SK-N-SH treated with all-trans-retinoic acid at 6 μM for 48 hours (cell line): ENCODE results near the gene CDH4.
"Not testable (repeated sequence)": the region's sequence is repeated elsewhere in the genome, so short reads cannot be mapped to it uniquely, and the experiment has no call there.

Source experiments
- ATAC-seq: fragments of 200-7000 bp; cut with Tn5 transposase; 3 replicates; pipeline ENCODE4 v1.9.1; 2020; ENCODE audit warnings: mild to moderate bottlenecking, moderate library complexity
- ARNTL ChIP-seq: fragments of 450-650 bp; formaldehyde crosslinking; IDR thresholded peaks from 2 replicates; pipeline ENCODE4 v1.5.0; 2020; ENCODE audit warnings: low read depth, mild to moderate bottlenecking, moderate library complexity, borderline replicate concordance
- BACH2 ChIP-seq: fragments of 250-450 bp; sonication (Bioruptor Pico); IDR thresholded peaks from 2 replicates; pipeline ENCODE4 v1.9.0; 2021; ENCODE audit warnings: mild to moderate bottlenecking, borderline replicate concordance
- CSDC2 ChIP-seq: fragments of 250-450 bp; sonication (Bioruptor Pico); IDR thresholded peaks from 2 replicates; pipeline ENCODE4 v1.5.0; 2020; ENCODE audit warnings: mild to moderate bottlenecking, moderate library complexity
- ESRRG ChIP-seq: fragments of 250-450 bp; sonication (Bioruptor Pico); IDR thresholded peaks from 2 replicates; pipeline ENCODE4 v1.6.1; 2021; ENCODE audit warnings: mild to moderate bottlenecking
- GLIS3 ChIP-seq: fragments of 250-450 bp; sonication (Bioruptor Pico); IDR thresholded peaks from 2 replicates; pipeline ENCODE4 v1.5.0; 2020; ENCODE audit warnings: mild to moderate bottlenecking, moderate library complexity
- ISL1 ChIP-seq: fragments of 250-450 bp; sonication (Bioruptor Pico); IDR thresholded peaks from 2 replicates; pipeline ENCODE4 v2.1.2; 2022; ENCODE audit warnings: mild to moderate bottlenecking, moderate library complexity
- OSR1 ChIP-seq: fragments of 250-450 bp; sonication (Bioruptor Pico); IDR thresholded peaks from 2 replicates; pipeline ENCODE4 v1.8.0; 2022; ENCODE audit warnings: moderate library complexity, mild to moderate bottlenecking, inconsistent platforms
- PPARA ChIP-seq: fragments of 250-450 bp; sonication (Bioruptor Pico); IDR thresholded peaks from 2 replicates; pipeline ENCODE4 v1.5.0; 2020; ENCODE audit warnings: mild to moderate bottlenecking, borderline replicate concordance
- RARB ChIP-seq: fragments of 250-450 bp; sonication (Bioruptor Pico); IDR thresholded peaks from 2 replicates; pipeline ENCODE4 v1.8.0; 2021; ENCODE audit warnings: mild to moderate bottlenecking, moderate library complexity
- SNAI2 ChIP-seq: fragments of 250-450 bp; sonication (Bioruptor Pico); IDR thresholded peaks from 2 replicates; pipeline ENCODE4 v1.5.0; 2020; ENCODE audit warnings: mild to moderate bottlenecking, moderate library complexity
- TCF4 ChIP-seq: fragments of 250-450 bp; sonication (Bioruptor Pico); IDR thresholded peaks from 2 replicates; pipeline ENCODE4 v1.8.0; 2021; ENCODE audit warnings: mild to moderate bottlenecking, moderate library complexity, borderline replicate concordance
- TOX ChIP-seq: fragments of 250-450 bp; sonication (Bioruptor Pico); IDR thresholded peaks from 2 replicates; pipeline ENCODE4 v1.8.0; 2021; ENCODE audit warnings: mild to moderate bottlenecking, moderate library complexity, borderline replicate concordance
- ZC3H10 ChIP-seq: fragments of 250-450 bp; sonication (Bioruptor Pico); IDR thresholded peaks from 2 replicates; pipeline ENCODE4 v1.5.1; 2021; ENCODE audit warnings: mild to moderate bottlenecking, moderate library complexity
- ZFP3 ChIP-seq: fragments of 250-450 bp; sonication (Bioruptor Pico); IDR thresholded peaks from 2 replicates; pipeline ENCODE4 v1.5.0; 2020; ENCODE audit warnings: mild to moderate bottlenecking, moderate library complexity
- ZFP30 ChIP-seq: fragments of 450-650 bp; formaldehyde crosslinking; IDR thresholded peaks from 2 replicates; pipeline ENCODE4 v1.5.0; 2022; ENCODE audit warnings: mild to moderate bottlenecking, moderate library complexity
- ZNF565 ChIP-seq: fragments of 450-650 bp; formaldehyde crosslinking; conservative IDR thresholded peaks from 2 replicates; pipeline ENCODE4 v1.5.0; 2020; ENCODE audit warnings: low read depth, mild to moderate bottlenecking, moderate library complexity
- ZNF70 ChIP-seq: fragments of 450-650 bp; formaldehyde crosslinking; IDR thresholded peaks from 2 replicates; pipeline ENCODE4 v1.5.0; 2020; ENCODE audit warnings: mild to moderate bottlenecking, moderate library complexity
- ZNF8 ChIP-seq: fragments of 450-650 bp; formaldehyde crosslinking; IDR thresholded peaks from 2 replicates; pipeline ENCODE4 v1.5.0; 2020; ENCODE audit warnings: mild to moderate bottlenecking, moderate library complexity
- TF ChIP-seq, protein P1 (sequence below): fragments of 250-450 bp; sonication (Bioruptor Pico); IDR thresholded peaks from 2 replicates; pipeline ENCODE4 v1.5.0; 2020; ENCODE audit warnings: mild to moderate bottlenecking, moderate library complexity
- TF ChIP-seq, protein P2 (sequence below): fragments of 250-450 bp; sonication (Bioruptor Pico); IDR thresholded peaks from 2 replicates; pipeline ENCODE4 v1.5.1; 2020; ENCODE audit warnings: low read depth, mild to moderate bottlenecking, moderate library complexity
- TF ChIP-seq, protein P3 (sequence below): fragments of 250-450 bp; sonication (Bioruptor Pico); IDR thresholded peaks from 2 replicates; pipeline ENCODE4 v1.5.1; 2021; ENCODE audit warnings: mild to moderate bottlenecking, moderate library complexity

CDH4 gene

DNA sequence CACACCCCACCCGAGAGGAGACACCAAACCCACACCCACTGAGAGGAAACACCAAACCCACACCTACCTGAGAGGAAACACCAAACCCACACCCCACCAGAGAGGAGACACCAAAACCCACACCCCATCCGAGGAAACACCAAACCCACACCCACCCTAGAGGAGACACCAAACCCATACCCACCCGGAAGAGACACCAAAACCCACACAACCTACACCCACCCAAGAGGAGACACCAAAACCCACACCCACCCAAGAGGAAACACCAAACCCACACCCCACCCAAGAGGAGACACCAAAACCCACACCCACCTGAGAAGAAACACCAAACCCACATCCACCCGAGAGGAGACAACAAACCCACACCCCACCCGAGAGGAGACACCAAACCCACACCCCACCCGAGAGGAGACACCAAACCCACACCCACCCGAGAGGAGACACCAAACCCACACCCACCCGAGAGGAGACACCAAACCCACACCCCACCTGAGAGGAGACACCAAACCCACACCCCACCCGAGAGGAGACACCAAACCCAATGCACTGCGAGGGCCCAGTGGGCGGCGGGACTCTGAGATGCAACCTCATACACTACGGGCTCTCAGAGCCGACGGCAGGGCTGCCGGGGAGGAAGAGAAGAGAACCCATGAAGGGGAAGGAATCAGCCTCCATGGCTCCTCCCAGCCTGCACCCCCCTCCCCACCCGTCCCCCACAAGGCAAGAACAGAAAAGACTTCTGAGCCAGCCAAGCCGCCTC lies 730.3 kb downstream of the CDH4 start:
- TF ChIP-seq ZNF8 (no peak), RARB (CRISPR knock-in tag) (no peak), OSR1 (CRISPR knock-in tag) (no peak), CSDC2 (CRISPR knock-in tag) (no peak), ESRRG (no peak), ZNF565 (CRISPR knock-in tag) (no peak)
- TF ChIP-seq, protein P1, sequence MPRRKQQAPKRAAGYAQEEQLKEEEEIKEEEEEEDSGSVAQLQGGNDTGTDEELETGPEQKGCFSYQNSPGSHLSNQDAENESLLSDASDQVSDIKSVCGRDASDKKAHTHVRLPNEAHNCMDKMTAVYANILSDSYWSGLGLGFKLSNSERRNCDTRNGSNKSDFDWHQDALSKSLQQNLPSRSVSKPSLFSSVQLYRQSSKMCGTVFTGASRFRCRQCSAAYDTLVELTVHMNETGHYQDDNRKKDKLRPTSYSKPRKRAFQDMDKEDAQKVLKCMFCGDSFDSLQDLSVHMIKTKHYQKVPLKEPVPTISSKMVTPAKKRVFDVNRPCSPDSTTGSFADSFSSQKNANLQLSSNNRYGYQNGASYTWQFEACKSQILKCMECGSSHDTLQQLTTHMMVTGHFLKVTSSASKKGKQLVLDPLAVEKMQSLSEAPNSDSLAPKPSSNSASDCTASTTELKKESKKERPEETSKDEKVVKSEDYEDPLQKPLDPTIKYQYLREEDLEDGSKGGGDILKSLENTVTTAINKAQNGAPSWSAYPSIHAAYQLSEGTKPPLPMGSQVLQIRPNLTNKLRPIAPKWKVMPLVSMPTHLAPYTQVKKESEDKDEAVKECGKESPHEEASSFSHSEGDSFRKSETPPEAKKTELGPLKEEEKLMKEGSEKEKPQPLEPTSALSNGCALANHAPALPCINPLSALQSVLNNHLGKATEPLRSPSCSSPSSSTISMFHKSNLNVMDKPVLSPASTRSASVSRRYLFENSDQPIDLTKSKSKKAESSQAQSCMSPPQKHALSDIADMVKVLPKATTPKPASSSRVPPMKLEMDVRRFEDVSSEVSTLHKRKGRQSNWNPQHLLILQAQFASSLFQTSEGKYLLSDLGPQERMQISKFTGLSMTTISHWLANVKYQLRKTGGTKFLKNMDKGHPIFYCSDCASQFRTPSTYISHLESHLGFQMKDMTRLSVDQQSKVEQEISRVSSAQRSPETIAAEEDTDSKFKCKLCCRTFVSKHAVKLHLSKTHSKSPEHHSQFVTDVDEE (CRISPR knock-in tag) = no peak
- no peak for ATAC-seq

DNA sequence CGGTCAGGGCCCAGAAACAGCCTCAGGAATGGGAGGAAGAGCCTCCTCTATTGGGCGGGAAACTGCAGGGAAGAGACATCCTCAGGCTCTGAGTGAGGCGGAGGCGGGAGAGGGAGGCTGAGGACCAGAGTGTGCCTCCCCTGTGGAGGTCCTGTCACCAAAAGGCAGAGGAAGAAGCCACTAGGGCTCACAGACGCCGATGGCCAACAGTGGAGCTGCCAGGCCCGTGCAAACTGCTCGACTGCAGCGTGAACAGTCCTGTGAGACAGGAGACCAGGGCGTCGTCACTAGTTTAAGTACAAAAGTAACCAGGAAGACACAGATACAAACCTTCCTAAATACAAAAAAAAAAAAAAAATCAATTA lies 730.9 kb downstream of the CDH4 start:
- ATAC-seq = no peak
- TF ChIP-seq ZNF70 (no peak), PPARA (CRISPR knock-in tag) (no peak), GLIS3 (CRISPR knock-in tag) (no peak)

DNA sequence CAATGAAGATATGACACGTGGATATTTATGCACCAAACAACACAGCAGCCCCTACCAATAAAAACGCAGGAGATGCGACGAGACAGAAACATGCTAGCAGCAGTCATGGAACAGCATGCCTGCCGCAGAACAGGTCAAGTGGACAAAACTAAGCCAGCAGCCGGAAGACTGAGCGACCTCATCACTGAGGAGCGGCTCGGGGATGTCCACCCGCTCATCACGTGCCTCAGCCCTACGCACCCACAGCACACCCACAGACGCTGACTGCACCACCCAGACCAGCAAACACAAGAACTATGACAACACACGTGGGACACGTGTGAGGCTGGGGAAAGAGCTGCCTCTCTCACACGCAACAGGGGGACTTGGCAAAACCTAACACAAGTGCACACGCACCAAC lies 731.9 kb downstream of the CDH4 start:
- TF ChIP-seq TCF4 (CRISPR knock-in tag) = no peak
- TF ChIP-seq, protein P2, sequence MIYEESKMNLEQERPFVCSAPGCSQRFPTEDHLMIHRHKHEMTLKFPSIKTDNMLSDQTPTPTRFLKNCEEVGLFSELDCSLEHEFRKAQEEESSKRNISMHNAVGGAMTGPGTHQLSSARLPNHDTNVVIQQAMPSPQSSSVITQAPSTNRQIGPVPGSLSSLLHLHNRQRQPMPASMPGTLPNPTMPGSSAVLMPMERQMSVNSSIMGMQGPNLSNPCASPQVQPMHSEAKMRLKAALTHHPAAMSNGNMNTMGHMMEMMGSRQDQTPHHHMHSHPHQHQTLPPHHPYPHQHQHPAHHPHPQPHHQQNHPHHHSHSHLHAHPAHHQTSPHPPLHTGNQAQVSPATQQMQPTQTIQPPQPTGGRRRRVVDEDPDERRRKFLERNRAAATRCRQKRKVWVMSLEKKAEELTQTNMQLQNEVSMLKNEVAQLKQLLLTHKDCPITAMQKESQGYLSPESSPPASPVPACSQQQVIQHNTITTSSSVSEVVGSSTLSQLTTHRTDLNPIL = no peak
- ATAC-seq = no peak

DNA sequence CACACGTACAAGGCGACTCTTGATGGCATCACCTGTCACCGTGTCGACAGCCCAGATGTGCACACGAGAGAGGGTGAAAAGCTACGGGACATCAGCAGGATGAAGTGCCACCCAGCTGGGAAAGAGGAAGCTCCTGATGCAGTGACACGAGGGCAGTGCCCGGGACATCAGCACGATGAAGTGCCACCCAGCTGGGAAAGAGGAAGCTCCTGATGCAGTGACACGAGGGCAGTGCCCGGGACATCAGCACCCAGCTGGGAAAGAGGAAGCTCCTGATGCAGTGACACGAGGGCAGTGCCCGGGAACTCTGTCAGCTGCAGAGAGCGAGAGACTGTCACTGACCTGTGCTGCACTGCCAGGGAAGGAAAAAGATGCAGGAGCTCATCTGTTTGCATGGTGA lies 732.4 kb downstream of the CDH4 start:
- not testable (repeated sequence) for ATAC-seq

DNA sequence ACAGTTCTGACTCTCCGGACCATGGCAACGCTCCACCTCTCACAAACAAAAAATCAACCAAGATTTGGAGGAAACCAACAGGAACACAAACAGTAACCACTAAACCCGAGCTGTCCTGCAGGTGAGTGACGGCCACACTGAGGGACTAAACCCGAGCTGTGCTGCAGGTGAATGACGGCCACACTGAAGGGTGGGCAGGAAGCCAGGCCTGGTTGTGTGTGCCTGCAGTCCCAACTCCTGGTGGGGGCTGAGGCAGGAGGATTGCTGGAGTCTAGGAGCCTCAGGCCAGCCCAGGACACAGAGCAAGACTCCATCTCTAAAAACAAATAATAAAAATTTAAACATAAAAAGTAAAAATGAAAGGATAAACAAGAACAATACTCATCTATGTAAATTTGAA lies 733.0 kb downstream of the CDH4 start:
- ATAC-seq = no peak
- TF ChIP-seq, protein P3, sequence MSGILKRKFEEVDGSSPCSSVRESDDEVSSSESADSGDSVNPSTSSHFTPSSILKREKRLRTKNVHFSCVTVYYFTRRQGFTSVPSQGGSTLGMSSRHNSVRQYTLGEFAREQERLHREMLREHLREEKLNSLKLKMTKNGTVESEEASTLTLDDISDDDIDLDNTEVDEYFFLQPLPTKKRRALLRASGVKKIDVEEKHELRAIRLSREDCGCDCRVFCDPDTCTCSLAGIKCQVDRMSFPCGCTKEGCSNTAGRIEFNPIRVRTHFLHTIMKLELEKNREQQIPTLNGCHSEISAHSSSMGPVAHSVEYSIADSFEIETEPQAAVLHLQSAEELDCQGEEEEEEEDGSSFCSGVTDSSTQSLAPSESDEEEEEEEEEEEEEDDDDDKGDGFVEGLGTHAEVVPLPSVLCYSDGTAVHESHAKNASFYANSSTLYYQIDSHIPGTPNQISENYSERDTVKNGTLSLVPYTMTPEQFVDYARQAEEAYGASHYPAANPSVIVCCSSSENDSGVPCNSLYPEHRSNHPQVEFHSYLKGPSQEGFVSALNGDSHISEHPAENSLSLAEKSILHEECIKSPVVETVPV (CRISPR knock-in tag) = no peak
- TF ChIP-seq ESRRG (no peak), RARB (CRISPR knock-in tag) (no peak), GLIS3 (CRISPR knock-in tag) (no peak), ZFP30 (CRISPR knock-in tag) (no peak), ZFP3 (no peak), ZNF8 (no peak), BACH2 (CRISPR knock-in tag) (no peak), SNAI2 (CRISPR knock-in tag) (no peak), ZC3H10 (CRISPR knock-in tag) (no peak), TOX (CRISPR knock-in tag) (no peak), PPARA (CRISPR knock-in tag) (no peak), CSDC2 (CRISPR knock-in tag) (no peak)
- TF ChIP-seq, protein P2 = no peak

DNA sequence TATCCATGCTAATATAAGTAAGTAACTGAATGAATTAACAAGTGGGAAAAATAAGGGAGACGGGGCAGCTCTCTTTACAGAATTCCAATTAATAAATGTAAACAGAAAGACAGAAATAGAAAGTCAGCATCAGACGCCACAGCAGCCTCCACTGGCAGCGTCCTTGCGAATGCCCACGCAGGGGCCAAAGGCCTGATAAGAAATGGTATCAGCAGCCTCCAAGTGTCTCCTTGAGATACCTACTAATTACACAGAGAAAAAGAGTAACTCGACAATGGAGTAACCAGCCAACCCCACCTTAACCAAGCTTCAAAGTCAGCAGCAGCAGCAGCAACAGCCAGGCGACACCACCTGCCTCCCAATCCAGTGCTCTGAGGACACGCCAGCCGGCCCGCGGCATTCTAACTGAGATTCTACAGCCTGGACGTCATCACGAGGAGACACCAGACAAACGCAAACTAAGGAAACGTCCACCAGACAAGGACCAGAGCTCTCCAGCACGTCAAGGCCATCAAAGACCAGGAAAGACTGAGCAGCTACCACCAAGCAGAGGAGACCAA lies 734.8 kb downstream of the CDH4 start:
- ATAC-seq = no peak
- no peak for TF ChIP-seq ESRRG
- TF ChIP-seq ISL1 (CRISPR knock-in tag) = no peak
- no peak for TF ChIP-seq PPARA (CRISPR knock-in tag)
- no peak for TF ChIP-seq ARNTL (CRISPR knock-in tag)
- TF ChIP-seq ZFP30 (CRISPR knock-in tag) = no peak
- TF ChIP-seq ZNF70 = no peak
- no peak for TF ChIP-seq ZFP3
- TF ChIP-seq, protein P1 (CRISPR knock-in tag) = no peak
- TF ChIP-seq TCF4 (CRISPR knock-in tag) = no peak
- TF ChIP-seq TOX (CRISPR knock-in tag) = no peak
- TF ChIP-seq, protein P3 (CRISPR knock-in tag) = no peak
